B cell (primary cell): ENCODE data around the gene LSM7. TPM values are rescaled to one million over a fixed set of nuclear protein-coding genes. Genes with fewer than 3 reads are reported as not detected.

Source experiments
- ATAC-seq: fragments of 200-7000 bp; cut with Tn5 transposase; one replicate; pipeline ENCODE4 v1.10.0; 2021; ENCODE audit warnings: low read depth, mild to moderate bottlenecking, moderate number of reproducible peaks, moderate library complexity
- CTCF ChIA-PET: fragments of 350-600 bp; sonication (Branson Sonifier 250); formaldehyde crosslinking; loops from one replicate; lab custom pipeline; 2021; ENCODE audit warnings: antibody characterized with exemption, inconsistent platforms; lab: Charles Lee
- POLR2A ChIA-PET: fragments of 350-600 bp; sonication (Branson Sonifier 250); formaldehyde crosslinking; loops from one replicate; lab custom pipeline; 2021; ENCODE audit warnings: antibody characterized with exemption; lab: Charles Lee
- DNase-seq: peaks from one replicate; pipeline ENCODE4 v3.0.0; 2013
- H2AFZ ChIP-seq: 2 replicates; pipeline ENCODE4 v1.6.1; 2012; ENCODE audit warnings: mild to moderate bottlenecking, low read depth, low read length; ENCODE audit not compliant: insufficient read depth, poor library complexity, severe bottlenecking
- H3K27ac ChIP-seq, 2 donors: 1 replicate in 1 of 2; 2 replicates in 1 of 2; pipeline ENCODE4 v1.5.1; 2012 to 2013; ENCODE audit warnings: low read length in 2 of 2, mild to moderate bottlenecking in 2 of 2, moderate library complexity in 1 of 2
- H3K27me3 ChIP-seq, 4 experiments: fragments of 200-600 bp in 1 of 4; sonication (generic) in 1 of 4; replicated peaks in 1 of 4; 1 replicate in 2 of 4; 2 replicates in 2 of 4; pipeline versions ENCODE4 v1.6.1 to v1.7.0; 2013 to 2016; ENCODE audit warnings: low read length in 3 of 4, mild to moderate bottlenecking in 2 of 4, mixed read lengths in 1 of 4, moderate library complexity in 1 of 4; ENCODE audit not compliant: insufficient read depth in 4 of 4, control insufficient read depth in 3 of 4; ENCODE audit errors: control extremely low read depth in 1 of 4
- H3K36me3 ChIP-seq, 2 experiments: replicated peaks in 1 of 2; 1 replicate in 1 of 2; 2 replicates in 1 of 2; pipeline versions ENCODE4 v1.6.1 to v1.7.1; 2013; ENCODE audit warnings: low read length in 1 of 2; ENCODE audit not compliant: insufficient read depth in 2 of 2, control insufficient read depth in 1 of 2; ENCODE audit errors: control extremely low read depth in 1 of 2, extremely low read depth in 1 of 2
- H3K4me1 ChIP-seq, 2 donors: fragments of 200-600 bp in 1 of 2; sonication (generic) in 1 of 2; 1 replicate in 1 of 2; 2 replicates in 1 of 2; pipeline versions ENCODE4 v1.5.1 to v1.6.1; 2013 to 2017; ENCODE audit warnings: low read length in 2 of 2; ENCODE audit not compliant: control insufficient read depth in 2 of 2, insufficient read depth in 2 of 2
- H3K4me2 ChIP-seq: replicated peaks from 2 replicates; pipeline ENCODE3; 2012; ENCODE audit warnings: mild to moderate bottlenecking, low read depth, low read length; ENCODE audit not compliant: poor library complexity, severe bottlenecking
- H3K4me3 ChIP-seq, 5 experiments: fragments of 200-600 bp in 1 of 5; sonication (generic) in 1 of 5; 1 replicate in 3 of 5; 2 replicates in 2 of 5; pipeline versions ENCODE4 v1.5.1 to v1.7.0; 2011 to 2016; ENCODE audit warnings: low read length in 4 of 5, mild to moderate bottlenecking in 4 of 5, low read depth in 2 of 5, control low read depth in 1 of 5, moderate library complexity in 1 of 5; ENCODE audit not compliant: insufficient read depth in 1 of 5; ENCODE audit errors: control extremely low read depth in 1 of 5, extremely low read depth in 1 of 5
- H3K79me2 ChIP-seq: fragments of 200-600 bp; sonication (generic); one replicate; pipeline ENCODE4 v1.6.0; 2016; ENCODE audit warnings: low read length; ENCODE audit not compliant: control insufficient read depth, insufficient read depth
- H3K9ac ChIP-seq: fragments of 200-600 bp; sonication (generic); 2 replicates; pipeline ENCODE4 v1.6.1; 2017; ENCODE audit warnings: mild to moderate bottlenecking, low read length, moderate library complexity
- H3K9me3 ChIP-seq, 3 donors: one replicate each; pipeline versions ENCODE4 v1.6.1 to v1.7.1; 2013; ENCODE audit warnings: low read length in 2 of 3; ENCODE audit not compliant: control insufficient read depth in 2 of 3, insufficient read depth in 1 of 3; ENCODE audit errors: control extremely low read depth in 1 of 3
- H4K20me1 ChIP-seq: 2 replicates; pipeline ENCODE4 v1.6.0; 2012; ENCODE audit warnings: mild to moderate bottlenecking, low read length; ENCODE audit not compliant: insufficient read depth, control insufficient read depth, poor library complexity, severe bottlenecking
- H3K27ac Mint-ChIP-seq: one replicate; pipeline ENCODE4 v1.8.0; 2021; ENCODE audit warnings: mixed read lengths
- H3K27me3 Mint-ChIP-seq: one replicate; pipeline ENCODE4 v1.8.0; 2021; ENCODE audit warnings: mixed read lengths
- H3K4me1 Mint-ChIP-seq: one replicate; pipeline ENCODE4 v1.8.0; 2021; ENCODE audit warnings: mixed read lengths
- H3K4me3 Mint-ChIP-seq: one replicate; pipeline ENCODE4 v1.8.0; 2021; ENCODE audit warnings: mixed read lengths
- H3K9me3 Mint-ChIP-seq: one replicate; pipeline ENCODE4 v1.8.0; 2022; ENCODE audit warnings: mixed read lengths; ENCODE audit not compliant: insufficient read depth
- EZH2 ChIP-seq: IDR thresholded peaks from 2 replicates; pipeline ENCODE4 v1.6.1; 2012; ENCODE audit warnings: borderline replicate concordance, low read depth, mild to moderate bottlenecking, moderate library complexity, low read length; ENCODE audit not compliant: insufficient read depth, poor library complexity, severe bottlenecking
- WGBS: methylation state at CpG from one replicate; pipeline ENCODE4 v1.1.5; 2013; ENCODE audit warnings: missing lambda C conversion rate; ENCODE audit not compliant: insufficient coverage; 5-methylcytosine and 5-hydroxymethylcytosine counted together
- intact Hi-C: fragments of 100-400 bp; cut with micrococcal nuclease; formaldehyde crosslinking; loops from one replicate; pipeline ENCODE4 v1.10.0; 2022
- polyA plus RNA-seq: library from polyadenylated mRNA; depleted of rRNA; stranded (reverse); fragments of >200 nt; gene quantifications from 2 replicates; pipeline ENCODE4 v1.2.3, GENCODE V29; 2012
- total RNA-seq, 2 donors: library from RNA; stranded (reverse); fragments of 120-200 nt in 1 of 2; gene quantifications; 1 replicate in 1 of 2; 2 replicates in 1 of 2; pipeline versions ENCODE4 v1.2.3 to v1.2.4, GENCODE V29; 2013 to 2022
- TF ChIP-seq, protein P1 (sequence below): fragments of 200-600 bp; IDR thresholded peaks from one replicate; pipeline ENCODE4 v1.8.0; 2022; ENCODE audit warnings: antibody characterized with exemption, mild to moderate bottlenecking

Gene LSM7
- total and polyA plus RNA-seq, 2 donors (not counting 1 experiment from before 2014, with no cell fraction given): 201 to 820 TPM

GRCh38 chr19:2283835-2284507, 44.4 kb downstream of the LSM7 start:
- ChIA-PET CTCF (interaction anchor here (0.6 to 1.6 kb wide), 5 partner anchors 13 to 102 kb away, joined by 3 to 5 read pairs (median 3); no protein-coding TSS in a partner anchor), POLR2A (interaction anchor here (0.6 to 1.0 kb wide), 2 partner anchors 12 to 26 kb away, joined by 3 to 7 read pairs; no protein-coding TSS in a partner anchor)
- Mint-ChIP-seq H3K27me3 (no peaks in the 10 kb centered on the region), H3K4me1 (peaks cover 36% of the 10 kb centered on the region), H3K9me3 (no peaks in the 10 kb centered on the region), H3K27ac (no peak overlapping the region), H3K4me3 (no peak overlapping the region)
- Histone ChIP-seq H3K4me3 (no peak overlapping the region), H3K79me2 (peaks cover 22% of the 10 kb centered on the region), H4K20me1 (no peaks in the 10 kb centered on the region), H3K27ac (no peak overlapping the region), H3K36me3 (no peaks in the 10 kb centered on the region), H3K9ac (no peak overlapping the region), H3K4me1 (peaks cover 33 to 50% of the 10 kb centered on the region in 2 donors), H3K4me2 (no peak overlapping the region), H3K9me3 (no peaks in the 10 kb centered on the region), H3K27me3 (no peaks in the 10 kb centered on the region), H2AFZ (no peak overlapping the region)
- ATAC-seq (no peak), DNase-seq (no peak)
- 100% methylated on average over 1 of the region's 8 CpGs for WGBS
- intact Hi-C loops: no loop called here
- no peak for TF ChIP-seq EZH2
- TF ChIP-seq, protein P1, sequence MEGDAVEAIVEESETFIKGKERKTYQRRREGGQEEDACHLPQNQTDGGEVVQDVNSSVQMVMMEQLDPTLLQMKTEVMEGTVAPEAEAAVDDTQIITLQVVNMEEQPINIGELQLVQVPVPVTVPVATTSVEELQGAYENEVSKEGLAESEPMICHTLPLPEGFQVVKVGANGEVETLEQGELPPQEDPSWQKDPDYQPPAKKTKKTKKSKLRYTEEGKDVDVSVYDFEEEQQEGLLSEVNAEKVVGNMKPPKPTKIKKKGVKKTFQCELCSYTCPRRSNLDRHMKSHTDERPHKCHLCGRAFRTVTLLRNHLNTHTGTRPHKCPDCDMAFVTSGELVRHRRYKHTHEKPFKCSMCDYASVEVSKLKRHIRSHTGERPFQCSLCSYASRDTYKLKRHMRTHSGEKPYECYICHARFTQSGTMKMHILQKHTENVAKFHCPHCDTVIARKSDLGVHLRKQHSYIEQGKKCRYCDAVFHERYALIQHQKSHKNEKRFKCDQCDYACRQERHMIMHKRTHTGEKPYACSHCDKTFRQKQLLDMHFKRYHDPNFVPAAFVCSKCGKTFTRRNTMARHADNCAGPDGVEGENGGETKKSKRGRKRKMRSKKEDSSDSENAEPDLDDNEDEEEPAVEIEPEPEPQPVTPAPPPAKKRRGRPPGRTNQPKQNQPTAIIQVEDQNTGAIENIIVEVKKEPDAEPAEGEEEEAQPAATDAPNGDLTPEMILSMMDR: no peak

GRCh38 chr19:2282862-2283237, 45.5 kb downstream of the LSM7 start:
- no peaks in the 10 kb centered on the region for H3K9me3 Mint-ChIP-seq
- Histone ChIP-seq H3K9me3 (no peaks in the 10 kb centered on the region), H3K4me3 (no peak overlapping the region), H3K36me3 (no peaks in the 10 kb centered on the region), H3K4me1 (peaks cover 22 to 39% of the 10 kb centered on the region in 2 donors), H2AFZ (no peak overlapping the region), H3K4me2 (peak overlapping the region; percentile 88), H3K27me3 (no peaks in the 10 kb centered on the region), H3K9ac (no peak overlapping the region), H4K20me1 (no peaks in the 10 kb centered on the region), H3K27ac (no peak overlapping the region), H3K79me2 (peaks cover 27% of the 10 kb centered on the region)
- ChIA-PET CTCF (interaction anchor here (1.2 to 1.6 kb wide), 3 partner anchors 25 to 109 kb away, joined by 3 to 5 read pairs (median 4); no protein-coding TSS in a partner anchor), POLR2A (interaction anchor here (0.6 to 1.4 kb wide), 3 partner anchors 12 to 419 kb away, joined by 3 to 4 read pairs (median 3); no protein-coding TSS in a partner anchor)
- peak overlapping the region; percentile 58 for H3K4me3 Mint-ChIP-seq
- H3K27ac Mint-ChIP-seq: peak overlapping the region; percentile 63
- intact Hi-C loops: no loop called here
- peaks cover 29% of the 10 kb centered on the region for H3K4me1 Mint-ChIP-seq
- no peaks in the 10 kb centered on the region for H3K27me3 Mint-ChIP-seq
- WGBS: 88% methylated on average over 9 of the region's 11 CpGs
- TF ChIP-seq EZH2: no peak
- TF ChIP-seq, protein P1: no peak
- no peak for DNase-seq
- ATAC-seq: no peak
